HepG2 (cell line): ENCODE measurements around the gene ARHGAP29. TPM values are rescaled to one million over a fixed set of nuclear protein-coding genes. Genes with fewer than 3 reads are reported as not detected.
A peak's percentile ranks its signal among the peaks of the same experiment; 100 is the strongest.

Source experiments
- ATF1 ChIP-seq: IDR thresholded peaks from 2 replicates; pipeline ENCODE4 v1.6.1; 2016; ENCODE audit warnings: mild to moderate bottlenecking, control low read depth
- ATF7 ChIP-seq, 2 experiments: fragments of 450-650 bp in 1 of 2; sonication (generic) in 1 of 2; formaldehyde crosslinking in 1 of 2; IDR thresholded peaks; 2 replicates each; pipeline versions ENCODE4 v1.4.0 to v1.6.1; 2016 to 2020; ENCODE audit warnings: antibody characterized with exemption in 1 of 2, mild to moderate bottlenecking in 1 of 2, missing genetic modification reagents in 1 of 2
- CERS6 ChIP-seq: sonication (generic); formaldehyde crosslinking; IDR thresholded peaks from 2 replicates; pipeline ENCODE4 v1.5.0; 2020; ENCODE audit warnings: missing genetic modification reagents
- ERF ChIP-seq: IDR thresholded peaks from 2 replicates; pipeline ENCODE4 v1.6.1; 2018; ENCODE audit warnings: missing biosample characterization, missing genetic modification reagents
- FOSL1 ChIP-seq: sonication (generic); formaldehyde crosslinking; IDR thresholded peaks from 2 replicates; pipeline ENCODE4 v1.9.0; 2021; ENCODE audit warnings: missing genetic modification reagents, borderline replicate concordance
- HMGXB4 ChIP-seq, 2 experiments: sonication (generic) in 1 of 2; formaldehyde crosslinking in 1 of 2; IDR thresholded peaks; 2 replicates each; pipeline versions ENCODE4 v1.4.0 to v1.6.1; 2018 to 2020; ENCODE audit warnings: missing genetic modification reagents in 2 of 2, borderline replicate concordance in 1 of 2, low read depth in 1 of 2, mild to moderate bottlenecking in 1 of 2, missing biosample characterization in 1 of 2
- ISX ChIP-seq: sonication (generic); formaldehyde crosslinking; conservative IDR thresholded peaks from 2 replicates; pipeline ENCODE4 v1.5.0; 2020; ENCODE audit warnings: missing genetic modification reagents
- KMT2A ChIP-seq: sonication (generic); formaldehyde crosslinking; IDR thresholded peaks from 2 replicates; pipeline ENCODE4 v1.4.0; 2020; ENCODE audit warnings: missing genetic modification reagents
- SMAD1 ChIP-seq: sonication (generic); formaldehyde crosslinking; IDR thresholded peaks from 2 replicates; pipeline ENCODE4 v1.4.0; 2020; ENCODE audit warnings: missing genetic modification reagents, low read depth, mild to moderate bottlenecking, borderline replicate concordance
- ZBTB33 ChIP-seq: sonication (generic); formaldehyde crosslinking; IDR thresholded peaks from 2 replicates; pipeline ENCODE4 v1.4.0; 2020; ENCODE audit warnings: missing genetic modification reagents
- ZFYVE20 ChIP-seq: sonication (generic); formaldehyde crosslinking; IDR thresholded peaks from 2 replicates; pipeline ENCODE4 v1.8.0; 2023; ENCODE audit warnings: low read depth, mild to moderate bottlenecking, moderate library complexity, missing genetic modification reagents, borderline replicate concordance
- ZNF431 ChIP-seq: sonication (generic); formaldehyde crosslinking; IDR thresholded peaks from 2 replicates; pipeline ENCODE4 v1.9.0; 2022; ENCODE audit warnings: missing genetic modification reagents, low read depth, mild to moderate bottlenecking, borderline replicate concordance
- ZNF589 ChIP-seq: sonication (generic); formaldehyde crosslinking; conservative IDR thresholded peaks from 2 replicates; pipeline ENCODE4 v1.8.0; 2022; ENCODE audit warnings: mild to moderate bottlenecking, moderate library complexity, missing genetic modification reagents
- ZNF609 ChIP-seq: sonication (generic); formaldehyde crosslinking; IDR thresholded peaks from 2 replicates; pipeline ENCODE4 v1.4.0; 2020; ENCODE audit warnings: mild to moderate bottlenecking, missing genetic modification reagents, borderline replicate concordance
- ZNF660 ChIP-seq: sonication (generic); formaldehyde crosslinking; IDR thresholded peaks from 2 replicates; pipeline ENCODE4 v1.5.1; 2020; ENCODE audit warnings: mild to moderate bottlenecking, low read depth, missing genetic modification reagents, borderline replicate concordance
- ZNF749 ChIP-seq: sonication (generic); formaldehyde crosslinking; IDR thresholded peaks from 2 replicates; pipeline ENCODE4 v1.8.0; 2022; ENCODE audit warnings: mild to moderate bottlenecking, missing genetic modification reagents, moderate library complexity, borderline replicate concordance
- ZSCAN29 ChIP-seq: sonication (generic); formaldehyde crosslinking; conservative IDR thresholded peaks from 2 replicates; pipeline ENCODE4 v1.4.0; 2020; ENCODE audit warnings: mild to moderate bottlenecking, missing genetic modification reagents
- polyA plus RNA-seq, 8 experiments: library from polyadenylated mRNA; depleted of rRNA in 3 of 8; stranded (reverse) in 7 of 8; unstranded in 1 of 8; fragments of >200 nt; fragmentation: Illumina TruSeq in 4 of 8; extraction: Trizol in 4 of 8; gene quantifications; 2 replicates each; pipeline versions ENCODE4 v1.2.1 to v1.2.3, GENCODE V29; 2011 to 2016; ENCODE audit warnings: low read depth in 4 of 8, missing spikeins in 1 of 8, mixed read lengths in 1 of 8; ENCODE audit not compliant: insufficient read depth in 1 of 8
- total RNA-seq, 5 experiments: library from RNA; depleted of rRNA; stranded (reverse); fragments of >200 nt; fragmentation: Illumina TruSeq; extraction: Trizol; gene quantifications; 2 replicates each; pipeline ENCODE4 v1.2.3, GENCODE V29; 2016; ENCODE audit warnings: low read depth in 1 of 5

The ARHGAP29 gene
- total and polyA plus RNA-seq, 2 of the 13 experiments (the other 11 are each of a cell fraction or from before 2014, with no cell fraction given), result 12.8 to 18.3 TPM

GRCh38 chr1:94247138-94248094 lies 10.0 kb upstream of the ARHGAP29 start (continued):
- TF ChIP-seq ZNF609, result no peak
- TF ChIP-seq ATF7 (IDR thresholded peaks at IDR 0.05), result no peak
- no peak for TF ChIP-seq ATF7 (CRISPR knock-in tag; IDR thresholded peaks at IDR 0.05)
- no peak for TF ChIP-seq ZNF431 (CRISPR knock-in tag)
- TF ChIP-seq ATF1 (CRISPR knock-in tag), result no peak
- peak; percentile 42; the same call in 1 of the 2 replicates for TF ChIP-seq KMT2A (CRISPR knock-in tag)
- no peak for TF ChIP-seq CERS6
- no peak for TF ChIP-seq ZFYVE20 (CRISPR knock-in tag)
- no peak for TF ChIP-seq SMAD1 (CRISPR knock-in tag)
- TF ChIP-seq ZBTB33 (CRISPR knock-in tag), result no peak
- no peak for TF ChIP-seq ERF (CRISPR knock-in tag)
- peak; percentile 32; the same call in 1 of the 2 replicates for TF ChIP-seq ZNF749 (CRISPR knock-in tag)
- peak in 1 of 2 experiments; percentile 12; a peak in 1 of 4 replicates for TF ChIP-seq HMGXB4 (CRISPR knock-in tag; IDR thresholded peaks at IDR 0.05; ENCODE audit: borderline replicate concordance in 1 of 2, low read depth in 1 of 2)
- no peak for TF ChIP-seq ISX (CRISPR knock-in tag)
- no peak for TF ChIP-seq ZNF660 (CRISPR knock-in tag)
- TF ChIP-seq ZNF589 (CRISPR knock-in tag), result no peak
- TF ChIP-seq ZSCAN29 (CRISPR knock-in tag), result no peak
- TF ChIP-seq FOSL1 (CRISPR knock-in tag), result no peak
